Measurements from ENCODE around the gene SIK3. TPM values are rescaled to one million over a fixed set of nuclear protein-coding genes. Genes with fewer than 3 reads are reported as not detected.

The SIK3 gene
- total RNA-seq, 4 donors from 2014 or later: 45.0 to 70.2 (median 48.8) TPM

- H3K27ac ChIP-seq: peak overlapping the region; percentile 94 to 99 (median 98)
- H3K4me3 ChIP-seq: no peak overlapping the region
- H3K4me1 ChIP-seq: peaks cover 0 to 71% (median 36%) of the 10 kb centered on the region in 4 donors
These were observed 2.7 kb downstream of the SIK3 start for GRCh38 chr11:117095284-117096161.

GRCh38 chr11:117094776-117095175, 3.5 kb downstream of the SIK3 start:
- H3K4me3 ChIP-seq: no peak overlapping the region

More at GRCh38 chr11:117095284-117096161, 2.7 kb downstream of the SIK3 start:
- TF ChIP-seq POLR2A (IDR thresholded peaks at IDR 0.05) (no peak), EP300 (IDR thresholded peaks at IDR 0.05) (peak in 1 of 2 donors; percentile 5)
- no peaks in the 10 kb centered on the region for H3K36me3 ChIP-seq
- no peak for DNase-seq (ENCODE audit: low spot score in 2 of 2)
- WGBS, 2 donors: 33 to 39% methylated on average over 9 of the region's 9 CpGs
- no peaks in the 10 kb centered on the region for H3K9me3 ChIP-seq
- H3K27me3 ChIP-seq: no peaks in the 10 kb centered on the region

GRCh38 chr11:117092951-117093590, 5.2 kb downstream of the SIK3 start:
- H3K36me3 ChIP-seq: no peaks in the 10 kb centered on the region
- TF ChIP-seq EP300 (IDR thresholded peaks at IDR 0.05) (no peak), CTCF (IDR thresholded peaks at IDR 0.05) (no peak), POLR2A (IDR thresholded peaks at IDR 0.05) (no peak)
- DNase-seq (ENCODE audit: low spot score in 2 of 2): no peak
- H3K9me3 ChIP-seq: no peaks in the 10 kb centered on the region
- H3K27me3 ChIP-seq: no peaks in the 10 kb centered on the region
- no peak overlapping the region for H3K4me3 ChIP-seq
- H3K27ac ChIP-seq: peak overlapping the region in 2 of 4 donors; percentile 58 to 99
- 44 to 55% methylated on average over 5 of the region's 5 CpGs for WGBS, 2 donors
- peaks cover 0 to 61% (median 28%) of the 10 kb centered on the region in 4 donors for H3K4me1 ChIP-seq

More at GRCh38 chr11:117094776-117095175, 3.5 kb downstream of the SIK3 start:
- TF ChIP-seq EP300 (IDR thresholded peaks at IDR 0.05): peak in 1 of 2 donors; percentile 34
- no peak for TF ChIP-seq POLR2A (IDR thresholded peaks at IDR 0.05)
- TF ChIP-seq CTCF (IDR thresholded peaks at IDR 0.05): no peak
- H3K27me3 ChIP-seq: no peaks in the 10 kb centered on the region
- H3K9me3 ChIP-seq: no peaks in the 10 kb centered on the region
- WGBS, 2 donors: 13 to 18% methylated on average over 4 of the region's 4 CpGs
- peak overlapping the region in 2 of 4 donors; percentile 98 to 99 for H3K27ac ChIP-seq
- no peak for DNase-seq (ENCODE audit: low spot score in 2 of 2)
- no peaks in the 10 kb centered on the region for H3K36me3 ChIP-seq
- peaks cover 0 to 70% (median 36%) of the 10 kb centered on the region in 4 donors for H3K4me1 ChIP-seq

GRCh38 chr11:117091753-117092477, 6.3 kb downstream of the SIK3 start:
- H3K4me1 ChIP-seq: peaks cover 0 to 64% (median 27%) of the 10 kb centered on the region in 4 donors
- peak overlapping the region in 2 of 4 donors; percentile 58 to 99 for H3K27ac ChIP-seq

More at GRCh38 chr11:117091753-117092477, 6.3 kb downstream of the SIK3 start:
- TF ChIP-seq POLR2A (IDR thresholded peaks at IDR 0.05): no peak
- TF ChIP-seq EP300 (IDR thresholded peaks at IDR 0.05): no peak
- no peak for TF ChIP-seq CTCF (IDR thresholded peaks at IDR 0.05)
- no peaks in the 10 kb centered on the region for H3K27me3 ChIP-seq
- no peaks in the 10 kb centered on the region for H3K9me3 ChIP-seq
- no peak for DNase-seq (ENCODE audit: low spot score in 2 of 2)
- no peak overlapping the region for H3K4me3 ChIP-seq
- 97% methylated on average over 4 of the region's 4 CpGs for WGBS, 2 donors
- no peaks in the 10 kb centered on the region for H3K36me3 ChIP-seq
